Measurements from ENCODE around the gene IAPP.
"Not testable (repeated sequence)": the region's sequence is repeated elsewhere in the genome, so short reads cannot be mapped to it uniquely, and the experiment has no call there.

IAPP gene

DNA sequence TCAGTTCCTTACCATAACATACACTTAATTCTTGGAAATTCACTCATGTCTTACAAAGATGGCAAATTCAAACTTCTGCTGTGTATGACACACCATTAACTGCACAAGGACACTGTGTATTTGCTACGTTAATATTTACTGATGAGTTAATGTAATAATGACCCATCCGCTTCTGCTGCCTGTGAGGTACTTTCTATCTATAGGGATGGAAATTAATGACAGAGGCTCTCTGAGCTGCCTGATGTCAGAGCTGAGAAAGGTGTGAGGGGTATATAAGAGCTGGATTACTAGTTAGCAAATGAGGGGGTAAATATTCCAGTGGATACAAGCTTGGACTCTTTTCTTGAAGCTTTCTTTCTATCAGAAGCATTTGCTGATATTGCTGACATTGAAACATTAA lies at the start of gene IAPP:
TSS of gene IAPP (plus strand) at position 301 of the 400 bp plus-strand sequence. CDS start 450 bp downstream, outside the sequence.
- no peak for DNase-seq

DNA sequence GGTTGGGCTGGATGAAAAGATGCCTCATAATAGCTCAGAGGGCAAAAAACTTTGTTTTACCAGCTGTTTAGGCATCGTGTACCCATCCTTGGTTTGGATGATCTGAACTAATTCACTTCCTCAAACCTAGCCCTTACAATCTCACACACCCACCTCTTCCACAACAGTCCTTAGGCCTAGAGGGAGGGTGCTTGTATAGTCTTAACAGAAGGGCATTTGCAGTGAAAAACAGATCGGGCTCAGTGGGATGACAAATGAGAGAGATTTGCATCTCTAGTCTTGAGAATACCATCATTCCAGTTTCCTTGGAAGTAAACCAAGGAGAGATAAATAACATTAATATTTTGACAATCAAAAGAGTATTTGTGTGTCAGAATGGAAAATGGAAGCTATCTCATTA lies 49.0 kb upstream of the IAPP start:
- no peak for DNase-seq

DNA sequence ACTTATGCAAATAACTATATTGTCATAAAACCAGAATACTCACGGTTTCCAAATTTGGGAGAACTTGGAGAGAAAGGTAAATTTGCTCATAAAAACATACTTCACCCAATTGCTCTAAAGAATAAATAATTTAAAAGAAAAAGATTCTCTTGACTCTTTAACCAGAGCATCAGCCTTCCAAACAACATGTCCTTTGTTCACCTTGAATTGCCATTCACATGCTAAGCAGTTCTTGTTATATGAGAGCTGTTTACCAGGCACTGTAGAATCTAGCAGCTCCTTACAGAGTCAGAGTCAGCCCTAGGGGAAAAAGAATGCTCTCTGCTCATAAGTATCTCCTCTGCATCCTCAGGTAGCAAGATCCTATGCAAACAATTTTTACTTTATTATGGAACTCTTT lies 48.2 kb upstream of the IAPP start:
- DNase-seq = no peak

DNA sequence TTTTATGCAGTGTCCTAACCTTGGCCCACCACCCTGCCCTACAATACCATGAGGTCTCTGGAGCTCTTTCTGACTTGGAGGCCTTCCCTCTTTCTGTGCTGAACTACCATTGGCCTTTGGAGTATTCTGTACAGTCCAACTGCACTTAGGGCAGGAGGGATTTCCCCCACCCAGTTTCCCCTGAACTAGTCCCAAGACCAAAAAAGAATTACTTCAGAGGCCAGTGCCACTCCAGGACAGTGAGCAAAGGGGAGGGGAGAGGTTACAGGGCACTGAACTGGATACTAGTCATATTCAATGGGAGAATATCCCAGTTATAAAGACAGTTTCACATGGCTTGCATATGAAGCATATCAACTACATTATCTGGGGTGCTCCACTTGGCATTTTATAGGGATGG lies 44.1 kb upstream of the IAPP start:
- DNase-seq = no peak

DNA sequence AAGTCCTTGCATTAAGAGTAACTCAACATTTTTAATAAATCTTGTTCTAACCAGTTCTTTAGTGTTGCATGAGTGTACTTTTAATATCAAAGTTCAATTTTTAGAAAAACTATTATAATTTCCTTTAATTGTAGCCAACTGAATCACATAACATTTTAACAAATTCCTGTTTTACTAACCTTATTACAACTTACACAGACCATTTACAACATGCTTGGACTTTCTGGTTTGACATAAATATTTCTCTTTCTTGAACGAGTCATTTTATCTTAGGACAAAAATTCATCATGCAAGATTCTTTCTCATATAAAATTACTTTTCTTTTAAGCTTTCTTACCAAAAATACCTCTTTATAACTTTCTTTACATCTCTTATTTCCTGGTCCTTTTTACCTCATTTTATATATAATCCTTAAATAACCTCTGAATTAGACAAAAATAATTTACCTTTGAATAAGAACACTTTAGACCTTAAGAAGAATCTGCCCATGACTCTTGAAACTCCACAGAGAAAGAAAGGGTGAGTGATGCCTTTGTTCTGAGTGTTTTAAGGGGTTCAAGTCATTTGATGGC lies 41.9 kb upstream of the IAPP start:
- no peak for DNase-seq

DNA sequence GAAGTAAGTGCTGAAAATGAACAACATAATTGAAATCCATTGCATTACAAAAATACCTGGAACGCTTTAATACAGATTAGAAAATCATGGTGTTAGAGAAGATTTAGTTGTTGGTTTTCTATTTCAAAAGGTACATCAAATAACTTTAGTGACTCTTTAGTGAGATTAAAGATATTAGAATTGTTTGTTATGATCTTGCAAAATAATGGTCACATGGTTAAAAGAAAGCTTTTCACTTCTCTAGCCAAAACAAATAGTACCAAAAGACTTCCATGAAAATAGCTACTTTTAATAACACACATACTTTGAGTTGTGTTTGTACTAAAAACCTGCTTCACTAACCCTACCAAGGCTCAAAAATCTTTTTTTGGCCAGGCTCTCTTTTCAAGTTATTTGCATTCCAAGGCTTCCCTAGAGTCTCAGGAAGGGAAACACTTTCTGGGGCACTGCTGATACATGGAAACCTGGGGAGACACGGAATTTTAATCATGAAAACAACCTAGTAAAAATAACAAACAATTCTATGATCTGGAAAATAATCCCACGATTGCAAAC lies 37.9 kb upstream of the IAPP start, which contains the start of gene SLCO1A2:
TSS of gene SLCO1A2 (minus strand) at position 147 of the 555 bp plus-strand sequence. CDS start 270 bp downstream, outside the sequence.
- no peak for DNase-seq

DNA sequence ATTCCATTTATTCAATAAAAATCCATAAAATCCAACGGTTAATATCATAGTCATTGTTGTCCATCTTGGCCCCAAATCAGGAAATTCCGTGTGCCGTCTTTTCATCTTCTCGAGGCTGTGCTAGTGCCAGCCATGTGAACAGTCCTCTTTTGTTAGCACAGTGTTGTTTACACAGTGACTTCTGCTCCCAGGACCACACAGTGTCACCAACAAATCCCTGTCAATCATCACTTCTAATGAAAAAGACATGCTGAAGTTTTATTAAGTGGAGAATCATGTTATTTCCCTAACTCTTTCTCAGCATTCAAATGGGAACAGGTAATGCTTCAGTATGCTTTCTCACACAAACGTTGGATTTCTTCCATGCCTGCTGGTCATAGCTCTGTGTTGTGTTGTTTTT lies 36.0 kb upstream of the IAPP start:
- DNase-seq = no peak

DNA sequence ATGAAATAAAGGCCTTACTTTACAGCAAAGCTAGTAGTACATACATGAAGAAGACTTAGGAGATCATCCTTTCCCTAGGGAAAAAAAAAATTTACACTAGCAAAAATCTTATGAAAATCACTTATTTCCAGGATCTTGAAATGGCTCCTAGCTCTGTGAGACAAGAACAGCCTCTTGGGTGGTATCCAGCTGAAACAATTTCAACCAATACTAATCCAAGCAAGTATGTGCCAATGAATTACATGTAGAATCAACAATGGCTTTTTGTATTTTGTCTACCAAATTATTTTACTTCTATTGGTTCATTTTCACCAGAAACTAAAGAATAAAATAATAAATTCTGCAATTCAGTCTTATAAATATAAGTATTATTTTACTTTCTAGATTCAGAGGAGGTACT lies 35.2 kb upstream of the IAPP start:
- DNase-seq = no peak

DNA sequence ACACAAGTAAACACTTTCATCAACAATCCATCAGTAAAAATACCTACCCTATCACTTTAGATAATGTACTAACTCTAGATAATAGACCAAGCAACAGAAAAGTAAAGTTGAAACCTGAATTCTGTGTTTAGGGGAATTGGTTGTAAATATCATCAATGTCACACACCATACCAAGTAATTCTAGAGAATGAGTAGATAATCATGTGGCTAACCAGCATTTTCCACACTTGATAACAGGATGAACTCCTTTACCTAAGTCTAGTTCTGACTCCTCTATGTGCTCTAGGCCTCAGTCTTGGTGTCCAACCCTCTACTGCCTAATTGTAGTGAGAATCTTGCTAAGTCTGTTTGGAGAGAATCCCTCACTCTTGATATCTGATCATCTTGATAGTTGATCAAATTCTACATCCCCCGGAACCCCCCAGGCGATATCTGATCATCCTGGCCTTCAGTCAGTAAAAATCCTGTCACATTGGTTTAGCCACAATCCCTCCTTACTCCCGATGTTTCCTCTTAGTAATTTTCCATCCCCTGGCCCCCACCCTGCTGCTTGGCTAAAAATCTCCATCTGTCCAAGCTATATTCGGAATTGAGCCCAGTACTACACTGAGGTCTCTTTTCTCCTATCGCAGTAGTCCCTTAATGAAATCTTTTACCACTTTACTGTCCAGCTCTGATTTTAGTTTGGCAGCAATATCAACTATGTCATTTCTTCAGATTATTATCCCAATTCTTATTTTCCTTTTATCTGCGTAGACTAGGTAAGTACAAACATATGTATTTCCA lies 34.5 kb upstream of the IAPP start:
- no peak for DNase-seq

DNA sequence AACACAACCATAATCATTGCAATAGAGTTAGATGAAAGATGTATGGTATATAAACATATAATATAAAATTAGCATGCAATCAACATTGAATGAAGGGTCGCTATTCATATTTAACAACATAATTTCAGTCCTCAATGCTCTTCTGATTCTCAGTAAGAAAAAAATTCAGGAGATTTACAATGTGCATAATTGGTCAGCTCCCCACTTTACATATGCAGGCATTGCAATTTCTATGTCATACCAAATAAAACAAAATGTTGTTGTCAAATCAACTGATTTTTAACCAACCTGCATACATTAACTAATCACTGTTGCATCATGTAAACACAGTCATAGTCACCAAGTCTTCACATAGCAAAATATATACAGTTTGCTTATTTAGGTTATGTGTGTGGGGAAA lies 32.8 kb upstream of the IAPP start:
- no peak for DNase-seq

DNA sequence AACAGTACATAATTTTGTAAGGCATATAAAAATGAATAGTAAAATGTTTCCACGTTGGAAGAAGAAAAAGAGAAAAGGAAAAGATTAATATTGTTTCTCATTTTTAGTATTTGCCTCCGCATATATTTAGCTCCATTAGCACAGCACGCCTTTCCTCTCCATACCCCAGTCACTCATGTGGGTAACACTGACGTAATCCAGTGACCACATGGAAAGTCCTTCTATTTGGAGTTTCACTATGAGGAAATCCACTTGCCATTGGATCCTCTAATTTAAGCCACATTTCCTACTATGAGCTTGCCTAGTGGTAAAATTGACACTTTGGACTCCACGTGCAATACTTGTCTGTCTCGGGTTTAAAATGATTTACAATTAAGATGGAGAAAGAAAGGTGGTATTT lies 32.3 kb upstream of the IAPP start:
- DNase-seq = no peak

DNA sequence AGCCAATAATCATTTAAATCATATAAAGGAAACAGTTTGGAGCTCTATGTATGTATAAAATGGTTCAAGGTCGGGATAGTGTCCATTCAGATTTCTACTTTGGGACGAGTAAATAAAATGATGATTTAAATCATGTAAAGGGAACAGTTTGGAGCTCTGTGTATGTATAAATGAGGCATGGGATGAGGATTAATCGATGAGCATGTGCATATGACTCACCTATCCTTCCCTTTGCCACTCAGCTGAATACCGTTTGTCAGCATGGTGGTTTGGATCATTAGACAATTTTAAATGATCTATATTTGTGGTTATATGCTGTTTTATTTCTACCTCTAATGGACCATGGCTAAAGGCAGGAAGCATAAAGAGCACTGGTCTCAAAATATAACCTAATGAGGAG lies 30.9 kb upstream of the IAPP start:
- DNase-seq = no peak

DNA sequence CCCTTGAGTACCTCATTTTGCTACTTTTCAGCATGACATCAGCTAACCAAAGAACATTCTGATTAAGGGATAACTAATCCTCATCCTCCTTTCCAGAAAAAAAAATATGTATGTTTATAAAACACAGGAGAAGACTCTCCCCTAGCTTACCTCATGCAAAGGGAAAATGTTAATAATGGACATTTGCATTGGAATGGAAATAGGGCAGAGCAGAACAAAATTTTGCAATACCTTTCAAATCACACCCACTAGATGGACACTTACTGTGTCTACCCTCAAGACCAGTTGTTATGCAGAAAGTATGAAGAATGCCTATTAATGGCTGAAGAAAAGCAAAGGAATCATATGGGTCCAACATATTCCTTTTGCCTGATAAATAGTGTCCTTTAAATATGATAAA lies 29.1 kb upstream of the IAPP start:
- no peak for DNase-seq

DNA sequence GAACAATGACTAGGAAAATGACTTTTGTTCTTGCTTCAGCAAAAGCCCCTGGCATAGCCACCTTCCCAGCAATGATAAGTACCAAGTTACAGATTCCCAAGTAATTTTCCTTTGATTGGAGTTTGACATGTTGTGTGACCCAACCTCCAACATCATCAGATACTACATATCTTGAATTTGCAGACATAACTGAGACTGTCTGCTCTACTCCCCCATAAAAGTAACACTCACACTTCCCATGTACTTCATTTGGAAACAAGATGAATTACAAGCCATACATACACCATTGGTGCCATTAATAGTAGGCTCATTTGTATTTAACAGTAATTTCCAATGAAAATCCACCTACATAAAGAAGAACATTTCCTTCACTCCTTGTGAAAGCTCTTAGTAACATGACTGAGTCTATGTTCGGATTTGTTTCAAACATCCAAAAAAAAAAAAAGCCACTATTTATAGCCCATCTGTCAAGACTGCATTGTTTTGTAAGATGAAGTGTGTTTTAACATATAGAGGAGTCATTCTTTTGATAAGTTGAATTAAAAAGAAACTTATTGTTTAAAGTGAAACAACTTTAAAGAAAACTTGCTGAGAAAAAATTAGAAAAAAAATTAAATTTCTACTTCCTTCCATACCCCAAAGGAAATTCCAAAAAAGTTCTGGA lies 26.0 kb upstream of the IAPP start:
- DNase-seq = no peak

DNA sequence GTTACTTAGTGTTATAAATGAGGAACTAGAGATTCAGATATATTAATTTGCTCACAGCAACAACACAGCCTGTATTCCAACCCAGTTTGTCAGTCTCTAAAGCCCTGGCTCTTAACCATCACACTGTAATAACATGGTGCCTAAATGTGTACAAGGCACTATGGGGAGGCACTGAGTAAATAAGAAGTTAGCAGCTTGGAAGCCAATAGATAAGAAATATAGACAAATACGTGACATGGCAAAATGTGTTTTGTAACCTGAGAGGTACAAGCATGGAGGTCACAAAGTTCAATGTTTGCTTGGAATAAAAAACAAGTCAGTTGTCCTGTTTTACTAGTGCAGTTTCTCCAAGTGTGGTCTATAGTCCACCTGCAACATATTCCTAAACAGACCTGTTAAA lies 21.7 kb upstream of the IAPP start:
- DNase-seq = no peak

DNA sequence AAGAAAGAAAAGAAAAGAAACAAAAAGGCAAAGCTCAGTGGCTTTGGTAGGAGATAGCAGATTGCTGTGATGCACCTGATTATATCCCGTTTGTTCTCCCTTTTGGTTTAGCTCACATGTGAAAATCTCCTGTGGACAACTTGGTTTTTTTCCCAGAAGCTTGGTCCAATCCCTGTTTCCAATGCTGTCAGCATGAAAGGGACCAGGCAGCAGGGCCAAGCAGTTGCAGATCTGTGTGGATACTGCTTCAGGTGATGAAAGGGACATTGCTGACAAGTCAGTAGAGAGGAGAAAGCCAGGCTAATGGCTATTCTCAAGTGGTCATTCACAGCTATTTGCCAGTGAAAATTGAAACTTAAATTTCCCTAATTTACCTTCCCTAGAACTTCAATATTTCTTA lies 19.2 kb upstream of the IAPP start:
- no peak for DNase-seq

DNA sequence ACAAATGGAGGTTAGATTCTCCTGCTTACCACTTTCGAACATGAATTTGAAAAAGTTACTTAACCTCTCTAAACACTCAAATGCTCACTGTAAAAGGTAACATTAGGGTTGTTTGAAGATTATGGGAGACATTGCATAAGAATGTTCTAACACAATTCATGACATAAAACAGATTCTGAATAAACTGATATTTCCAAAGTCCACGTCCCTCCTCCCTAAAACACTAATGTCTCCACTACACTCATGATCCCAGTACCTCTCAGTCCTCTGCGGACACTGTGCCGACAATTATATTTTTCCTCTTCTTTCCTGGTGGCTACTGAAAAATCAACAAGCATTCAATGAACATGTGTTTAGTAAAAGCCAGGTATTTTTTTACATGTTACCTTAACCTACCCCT lies 18.8 kb upstream of the IAPP start:
- no peak for DNase-seq

DNA sequence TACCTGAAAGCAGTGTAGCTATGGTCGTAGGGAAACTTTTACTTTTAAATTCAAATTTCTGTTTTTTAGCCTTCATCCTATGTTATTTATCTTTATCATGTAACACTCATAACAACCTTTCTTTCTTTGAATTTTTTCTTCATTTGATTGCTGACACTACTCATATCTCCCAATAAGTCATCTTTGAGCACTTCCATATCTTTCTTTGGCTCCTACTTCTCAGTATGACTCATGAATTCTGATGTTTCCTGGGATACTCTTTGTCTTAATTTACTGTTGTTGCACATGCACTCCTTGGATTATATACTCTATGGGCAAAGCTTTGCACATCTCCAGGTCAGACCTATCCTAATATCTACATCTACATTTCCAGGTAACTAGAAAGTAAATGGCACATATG lies 18.1 kb upstream of the IAPP start:
- DNase-seq = no peak

DNA sequence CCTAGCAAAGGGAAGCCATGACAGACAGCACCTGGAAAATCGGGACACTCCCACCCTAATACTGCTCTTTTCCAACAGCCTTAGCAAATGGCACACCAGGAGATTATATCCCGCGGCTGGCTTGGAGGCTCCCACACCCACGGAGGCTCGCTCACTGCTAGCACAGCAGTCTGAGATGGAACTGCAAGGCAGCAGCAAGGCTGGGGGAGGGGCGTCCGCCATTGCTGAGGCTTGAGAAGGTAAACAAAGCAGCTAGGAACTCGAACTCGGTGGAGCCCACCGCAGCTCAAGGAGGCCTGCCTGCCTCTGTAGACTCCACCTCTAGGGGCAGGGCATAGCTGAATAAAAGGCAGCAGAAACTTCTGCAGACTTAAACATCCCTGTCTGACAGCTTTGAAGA lies 12.1 kb upstream of the IAPP start:
- DNase-seq = not testable (repeated sequence)

DNA sequence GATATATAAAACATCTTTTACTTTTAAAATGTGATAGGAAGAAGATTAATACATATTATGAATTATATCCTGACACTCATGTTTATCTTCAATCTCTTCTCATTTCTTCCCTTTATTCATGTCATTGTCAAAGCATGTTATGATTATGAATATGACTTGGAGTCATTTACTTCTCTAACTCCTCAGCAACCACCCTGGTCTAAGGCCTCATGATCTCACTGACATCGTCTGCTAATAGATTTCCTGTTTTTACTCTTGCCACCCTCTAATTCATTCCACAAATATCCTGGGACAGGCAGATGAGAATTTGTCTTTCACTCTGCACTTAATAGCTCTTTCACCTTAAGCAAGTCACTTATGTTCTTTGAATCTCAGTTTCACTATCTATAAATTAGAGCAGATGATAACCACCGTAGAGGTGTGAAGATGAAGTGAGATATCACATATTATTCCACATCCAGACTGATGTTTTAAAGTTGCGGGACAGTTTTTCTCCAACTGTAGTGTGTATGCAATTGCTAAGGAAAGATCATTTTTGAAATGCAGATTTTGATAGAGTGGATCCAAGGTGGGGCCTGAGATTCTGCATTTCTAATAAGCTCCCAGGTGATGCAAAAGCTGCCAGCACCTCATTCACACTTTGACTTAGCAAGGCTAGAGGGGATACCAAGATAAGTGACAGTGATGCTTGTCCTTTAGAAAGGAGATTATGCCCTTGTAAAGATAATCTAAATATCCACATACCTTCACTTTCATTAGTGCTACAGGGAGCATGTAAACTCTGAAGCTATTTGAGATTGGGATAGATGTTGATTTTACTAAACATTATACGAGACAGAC lies 3.3 kb upstream of the IAPP start:
- DNase-seq = no peak

DNA sequence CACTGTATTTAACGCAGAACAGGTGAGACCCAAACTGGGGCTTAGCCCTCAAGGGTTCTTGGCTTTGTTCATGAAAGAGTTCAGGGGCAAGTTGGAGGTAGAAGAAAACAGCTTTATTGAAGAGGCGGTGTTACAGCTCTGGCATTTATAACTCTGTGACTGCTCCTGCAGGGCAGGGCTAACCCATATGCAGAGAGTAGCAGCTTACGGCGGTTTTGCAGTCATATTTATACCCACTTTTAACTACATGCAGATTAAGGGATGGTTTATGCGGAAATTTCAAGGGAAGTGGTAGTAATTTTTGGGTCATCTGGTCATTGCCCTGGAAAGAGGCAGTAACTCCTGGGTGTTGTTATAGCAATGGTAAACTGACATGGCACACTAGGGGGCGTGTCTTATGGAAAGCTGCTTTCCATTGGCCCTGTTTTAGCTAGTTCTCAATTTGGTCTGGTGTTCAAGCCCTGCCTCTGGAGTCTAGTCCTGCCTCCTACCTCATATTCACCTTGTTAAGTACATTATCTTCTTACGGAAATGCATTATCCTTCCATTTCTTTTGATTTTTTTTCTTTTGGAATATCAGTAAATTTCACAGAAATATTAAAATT lies 1.8 kb upstream of the IAPP start:
- DNase-seq = no peak

DNA sequence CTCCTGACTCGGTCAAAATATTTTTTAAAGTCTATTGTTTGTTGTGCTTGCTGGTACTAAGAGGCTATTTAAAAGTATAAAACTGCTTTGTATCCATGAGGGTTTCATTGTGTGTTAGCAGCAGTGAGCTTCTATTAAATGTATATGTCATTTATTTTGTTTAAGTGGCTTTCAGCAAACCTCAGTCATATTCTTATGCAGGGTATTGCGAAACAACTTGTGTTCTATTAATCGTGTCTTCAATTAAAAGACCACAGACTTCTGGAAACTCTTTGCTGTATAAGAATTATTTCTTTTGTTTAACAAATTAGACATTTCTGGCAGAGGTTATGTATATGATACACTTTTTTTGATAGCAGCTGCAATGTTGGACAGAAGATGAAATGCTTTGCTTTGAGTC lies 6.5 kb downstream of the IAPP start:
- DNase-seq = no peak

DNA sequence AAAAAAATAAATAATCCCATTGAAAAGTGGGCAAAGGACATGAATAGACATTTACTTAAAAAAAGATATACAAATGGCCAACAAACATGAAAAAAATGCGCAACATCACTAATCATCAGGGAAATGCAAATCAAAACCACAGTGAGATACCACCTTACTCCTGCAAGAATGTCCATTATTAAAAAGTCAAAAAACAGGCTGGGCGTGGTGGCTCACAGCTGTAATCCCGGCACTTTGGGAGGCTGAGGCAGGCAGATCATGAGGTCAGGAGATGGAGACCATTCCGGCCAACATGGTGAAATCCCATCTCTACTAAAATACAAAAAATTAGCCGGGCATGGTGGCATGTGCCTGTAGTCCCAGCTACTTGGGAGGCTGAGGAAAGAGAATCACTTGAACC lies 8.6 kb downstream of the IAPP start:
- not testable (repeated sequence) for DNase-seq

Measured in hematopoietic multipotent progenitor cell treated with erythropoietin and hydrocortisone succinate and interleukin-3 and kit ligand, for 8 days (in vitro differentiated cells).